ENCODE results near the gene PSD. TPM values are rescaled to one million over a fixed set of nuclear protein-coding genes. Genes with fewer than 3 reads are reported as not detected.

Gene PSD
- total RNA-seq, 1 experiment from 2014 or later: 1.6 TPM

DNA sequence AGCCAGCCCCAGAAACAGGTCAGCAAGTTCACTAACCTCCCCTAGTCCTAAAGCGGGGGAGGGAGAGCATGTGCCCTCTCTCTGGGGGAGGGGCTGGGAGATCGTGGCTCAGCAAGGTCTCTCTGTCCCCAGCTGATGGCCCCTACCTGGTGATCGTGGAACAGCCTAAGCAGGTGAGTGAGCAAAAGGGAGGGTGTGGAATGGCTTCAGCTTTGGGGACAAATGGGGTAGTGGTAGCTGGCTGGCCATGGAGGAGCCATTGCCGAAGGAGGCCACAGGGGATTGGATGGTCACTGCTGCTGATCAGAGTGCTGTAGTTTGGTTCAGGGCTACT lies 22.3 kb downstream of the PSD start:
- intact Hi-C loops (cut with micrococcal nuclease; ENCODE audit: unreplicated experiment): loop anchor here (10.0 kb wide), 1 partner anchor 249 kb away; the partner anchor contains the start of gene TRIM8
- Histone ChIP-seq H3K9me2 (ENCODE audit: insufficient read depth) (no peaks in the 10 kb centered on the region), H3K9me3 (ENCODE audit: insufficient read depth, low read depth) (no peaks in the 10 kb centered on the region), H4K20me1 (ENCODE audit: insufficient read depth) (no peaks in the 10 kb centered on the region), H3K27ac (peak overlapping the region; percentile 49), H3K4me2 (peak overlapping the region; percentile 91), H3K4me1 (replicated peaks; ENCODE audit: insufficient read depth) (0 out of 2 replicates have a peak, but pooled peaks cover 7% of the 10 kb centered on the region), H3F3A (ENCODE audit: insufficient read depth, low read depth) (no peaks in the 10 kb centered on the region; the same call in 1 of the 2 replicates), H2AFZ (no peak overlapping the region), H3K27me3 (ENCODE audit: insufficient read depth, low read depth) (no peaks in the 10 kb centered on the region), H3K4me3 (peak overlapping the region; percentile 77), H3K36me3 (ENCODE audit: low read depth) (no peaks in the 10 kb centered on the region), H3K79me2 (ENCODE audit: low read depth) (peaks cover 5% of the 10 kb centered on the region; the same call in 1 of the 2 replicates)
- TF ChIP-seq, protein P1, sequence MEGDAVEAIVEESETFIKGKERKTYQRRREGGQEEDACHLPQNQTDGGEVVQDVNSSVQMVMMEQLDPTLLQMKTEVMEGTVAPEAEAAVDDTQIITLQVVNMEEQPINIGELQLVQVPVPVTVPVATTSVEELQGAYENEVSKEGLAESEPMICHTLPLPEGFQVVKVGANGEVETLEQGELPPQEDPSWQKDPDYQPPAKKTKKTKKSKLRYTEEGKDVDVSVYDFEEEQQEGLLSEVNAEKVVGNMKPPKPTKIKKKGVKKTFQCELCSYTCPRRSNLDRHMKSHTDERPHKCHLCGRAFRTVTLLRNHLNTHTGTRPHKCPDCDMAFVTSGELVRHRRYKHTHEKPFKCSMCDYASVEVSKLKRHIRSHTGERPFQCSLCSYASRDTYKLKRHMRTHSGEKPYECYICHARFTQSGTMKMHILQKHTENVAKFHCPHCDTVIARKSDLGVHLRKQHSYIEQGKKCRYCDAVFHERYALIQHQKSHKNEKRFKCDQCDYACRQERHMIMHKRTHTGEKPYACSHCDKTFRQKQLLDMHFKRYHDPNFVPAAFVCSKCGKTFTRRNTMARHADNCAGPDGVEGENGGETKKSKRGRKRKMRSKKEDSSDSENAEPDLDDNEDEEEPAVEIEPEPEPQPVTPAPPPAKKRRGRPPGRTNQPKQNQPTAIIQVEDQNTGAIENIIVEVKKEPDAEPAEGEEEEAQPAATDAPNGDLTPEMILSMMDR (conservative IDR thresholded peaks at IDR 0.05): no peak
- no peak for TF ChIP-seq EZH2 (IDR thresholded peaks at IDR 0.05; ENCODE audit: low read depth)
- no TSS peak for BruUV-seq (replicated peaks)
- POLR2A ChIA-PET (ENCODE audit: unreplicated experiment): no interaction called here
- no peak for DNase-seq
- CTCF ChIA-PET: interaction anchor here (0.6 kb wide), 1 partner anchor 19 kb away, joined by 4 read pairs; no protein-coding TSS in a partner anchor

DNA sequence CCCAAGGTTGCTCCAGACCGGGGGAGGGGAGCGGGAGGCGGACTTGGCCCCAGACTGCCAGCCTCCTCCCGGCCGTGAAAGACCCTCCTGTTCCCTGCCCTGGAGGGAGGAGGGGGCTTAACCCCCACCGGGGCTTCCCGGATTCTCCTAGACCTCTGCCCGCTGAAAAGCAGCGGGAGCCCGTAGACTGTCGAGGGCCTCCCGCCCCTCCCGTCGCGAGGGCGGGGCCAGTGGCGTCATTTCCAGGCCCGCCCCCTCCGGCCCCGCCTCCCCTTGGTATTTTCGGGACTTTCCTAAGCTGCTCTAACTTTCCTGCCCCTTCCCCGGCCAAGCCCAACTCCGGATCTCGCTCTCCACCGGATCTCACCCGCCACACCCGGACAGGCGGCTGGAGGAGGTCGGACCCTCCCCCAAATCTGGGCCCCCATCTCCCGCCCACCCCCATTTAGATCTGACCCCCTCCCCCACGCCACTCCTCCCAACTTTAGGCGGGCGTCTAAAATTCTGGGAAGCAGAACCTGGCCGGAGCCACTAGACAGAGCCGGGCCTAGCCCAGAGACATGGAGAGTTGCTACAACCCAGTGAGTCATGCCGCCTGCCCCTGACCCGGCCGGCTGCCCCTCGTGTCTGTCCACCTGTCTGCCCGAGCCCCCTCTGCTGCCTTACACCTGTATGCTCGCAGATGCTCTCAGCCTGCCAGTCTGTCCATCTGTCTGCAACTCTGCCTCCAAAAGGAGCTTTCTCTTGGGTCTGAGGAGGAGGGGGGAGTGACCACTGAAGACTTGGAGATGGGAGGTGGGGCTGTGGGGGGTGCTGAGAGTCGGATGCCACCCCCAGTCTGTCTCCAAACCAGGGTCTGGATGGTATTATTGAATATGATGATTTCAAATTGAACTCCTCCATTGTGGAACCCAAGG lies 22.9 kb downstream of the PSD start, which contains the start of gene NFKB2:
Gene NFKB2 (plus strand): TSS at position 306 of the 917 bp plus-strand sequence. CDS start 255 bp downstream, at position 561.
- no peaks in the 10 kb centered on the region for H3K27me3 ChIP-seq (ENCODE audit: insufficient read depth, low read depth)
- peak within 1 kb of the TSS; percentile 77 for H3K4me3 ChIP-seq
- H2AFZ ChIP-seq: peak within 1 kb of the TSS; percentile 89
- H3K36me3 ChIP-seq (ENCODE audit: low read depth): no peaks in the 10 kb centered on the region
- TF ChIP-seq, protein P1 (conservative IDR thresholded peaks at IDR 0.05): no peak
- no peak for TF ChIP-seq EZH2 (IDR thresholded peaks at IDR 0.05; ENCODE audit: low read depth)
- peak; percentile 70 to 80 for DNase-seq
- intact Hi-C loops (cut with micrococcal nuclease; ENCODE audit: unreplicated experiment): loop anchor here (2.0 to 10.0 kb wide), 2 partner anchors 27 to 249 kb away; partner anchors contain the start of gene TRIM8
- peak within 1 kb of the TSS; percentile 95 for H3K4me2 ChIP-seq
- H3K79me2 ChIP-seq (ENCODE audit: low read depth): peaks cover 5% of the 10 kb centered on the region; the same call in 1 of the 2 replicates
- no peaks in the 10 kb centered on the region for H3K9me3 ChIP-seq (ENCODE audit: insufficient read depth, low read depth)
- no peaks in the 10 kb centered on the region for H4K20me1 ChIP-seq (ENCODE audit: insufficient read depth)
- ChIA-PET POLR2A (ENCODE audit: unreplicated experiment) (interaction anchor here (0.6 to 0.7 kb wide), 3 partner anchors 8 to 318 kb away, joined by 6 to 21 read pairs (median 13); no protein-coding TSS in a partner anchor), CTCF (interaction anchor here (0.5 to 0.7 kb wide), 9 partner anchors 9 to 196 kb away, joined by 3 to 12 read pairs (median 4); partner anchors contain the start of gene ACTR1A)
- H3K4me1 ChIP-seq (replicated peaks; ENCODE audit: insufficient read depth): 0 out of 2 replicates have a peak, but pooled peaks cover 6% of the 10 kb centered on the region
- TSS peak; percentile 55 for BruUV-seq (replicated peaks)
- H3F3A ChIP-seq (ENCODE audit: insufficient read depth, low read depth): no peaks in the 10 kb centered on the region; the same call in 1 of the 2 replicates
- no peaks in the 10 kb centered on the region for H3K9me2 ChIP-seq (ENCODE audit: insufficient read depth)
- peak within 1 kb of the TSS; percentile 49 for H3K27ac ChIP-seq

DNA sequence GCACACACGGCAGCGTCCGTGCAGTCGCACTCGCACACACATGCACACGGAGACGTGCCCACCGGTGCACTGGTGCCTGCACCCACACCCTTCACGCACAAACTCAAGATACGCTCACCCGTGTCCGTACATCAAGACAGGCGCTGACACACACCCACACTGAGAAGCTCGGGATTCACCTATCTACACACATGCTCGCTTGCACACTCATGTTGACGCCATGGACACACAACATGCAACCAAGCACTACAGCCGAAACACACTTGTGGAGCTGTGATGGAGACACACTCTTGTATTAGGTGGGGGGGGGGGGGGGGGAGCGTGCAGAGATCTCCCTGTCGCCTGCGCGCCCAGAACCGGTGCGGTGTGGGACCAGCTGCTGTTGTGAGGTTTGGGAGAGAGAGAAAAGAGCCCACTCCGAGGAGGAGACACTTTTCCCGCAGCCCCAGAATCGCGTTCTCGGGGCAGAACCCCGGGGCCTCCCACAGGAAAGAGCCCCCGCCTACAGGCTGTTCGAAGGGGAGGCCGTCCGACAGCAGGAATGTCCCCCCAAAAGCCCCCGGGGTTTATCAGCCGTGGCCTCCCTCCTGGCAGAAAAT lies 23.7 kb downstream of the PSD start:
- intact Hi-C loops (cut with micrococcal nuclease; ENCODE audit: unreplicated experiment): loop anchor here (1.0 to 10.0 kb wide), 4 partner anchors 26 to 250 kb away; partner anchors contain the start of gene TRIM8
- Histone ChIP-seq H3K27me3 (ENCODE audit: insufficient read depth, low read depth) (no peaks in the 10 kb centered on the region), H3K27ac (peak overlapping the region; percentile 40), H4K20me1 (ENCODE audit: insufficient read depth) (no peaks in the 10 kb centered on the region), H3K36me3 (ENCODE audit: low read depth) (no peaks in the 10 kb centered on the region), H3K79me2 (ENCODE audit: low read depth) (peaks cover 5% of the 10 kb centered on the region; the same call in 1 of the 2 replicates), H3K4me3 (peak overlapping the region; percentile 77), H2AFZ (peak overlapping the region; percentile 89), H3K9me3 (ENCODE audit: insufficient read depth, low read depth) (no peaks in the 10 kb centered on the region), H3K9me2 (ENCODE audit: insufficient read depth) (no peaks in the 10 kb centered on the region), H3K4me2 (peak overlapping the region; percentile 95), H3F3A (ENCODE audit: insufficient read depth, low read depth) (no peaks in the 10 kb centered on the region; the same call in 1 of the 2 replicates), H3K4me1 (replicated peaks; ENCODE audit: insufficient read depth) (0 out of 2 replicates have a peak, but pooled peaks cover 6% of the 10 kb centered on the region)
- DNase-seq: no peak
- no peak for TF ChIP-seq EZH2 (IDR thresholded peaks at IDR 0.05; ENCODE audit: low read depth)
- TF ChIP-seq, protein P1 (conservative IDR thresholded peaks at IDR 0.05): no peak
- ChIA-PET POLR2A (ENCODE audit: unreplicated experiment) (interaction anchor here (0.6 to 0.7 kb wide), 2 partner anchors 9 to 189 kb away, joined by 13 to 21 read pairs; no protein-coding TSS in a partner anchor), CTCF (no interaction called here)
- BruUV-seq (replicated peaks): no TSS peak

Data from PC-9 (cell line).